Thoracic aorta (tissue), 2 donors: ENCODE measurements around the gene ELFN1. TPM values are rescaled to one million over a fixed set of nuclear protein-coding genes. Genes with fewer than 3 reads are reported as not detected.

Experiments used
- ATAC-seq: fragments of 150-250 bp; one replicate; pipeline ENCODE4 v1.8.0; 2017; ENCODE audit warnings: low read depth; ENCODE audit not compliant: insufficient number of reproducible peaks, low FRiP score
- DNase-seq: peaks from one replicate; pipeline ENCODE4 v3.0.0-alpha.2; 2020; ENCODE audit warnings: low spot score
- H3K27ac ChIP-seq, 2 donors: fragments of 200-600 bp; sonication (generic); 1 replicate in 1 of 2; 2 replicates in 1 of 2; pipeline ENCODE4 v1.5.1; 2016; ENCODE audit warnings: mild to moderate bottlenecking in 2 of 2, moderate library complexity in 2 of 2
- H3K27me3 ChIP-seq: fragments of 200-600 bp; sonication (generic); replicated peaks from 2 replicates; pipeline ENCODE4 v1.6.0; 2016; ENCODE audit warnings: mild to moderate bottlenecking; ENCODE audit not compliant: insufficient read depth
- H3K36me3 ChIP-seq: fragments of 200-600 bp; sonication (generic); one replicate; pipeline ENCODE4 v1.5.1; 2016
- H3K4me1 ChIP-seq, 2 donors: fragments of 200-600 bp; sonication (generic); 1 replicate in 1 of 2; 2 replicates in 1 of 2; pipeline versions ENCODE4 v1.5.1 to v1.6.0; 2016; ENCODE audit warnings: low read depth in 2 of 2, mild to moderate bottlenecking in 1 of 2; ENCODE audit not compliant: control insufficient read depth in 1 of 2
- H3K4me3 ChIP-seq: fragments of 200-600 bp; sonication (generic); 2 replicates; pipeline ENCODE4 v1.5.1; 2016; ENCODE audit warnings: mild to moderate bottlenecking
- H3K9me3 ChIP-seq: fragments of 200-600 bp; sonication (generic); 2 replicates; pipeline ENCODE4 v1.5.1; 2016
- CTCF ChIP-seq: fragments of 200-600 bp; sonication (generic); IDR thresholded peaks from one replicate; pipeline ENCODE4 v1.5.1; 2019; ENCODE audit warnings: antibody characterized with exemption
- total RNA-seq, 2 donors: library from RNA; depleted of rRNA; stranded (reverse); fragments of >200 nt; gene quantifications; one replicate each; pipeline versions ENCODE4 v1.1.0 to v1.2.3, GENCODE V29; 2016

The ELFN1 gene
- total RNA-seq, 2 donors from 2014 or later, result 0.81 to 0.85 TPM

- DNase-seq, result no peak
- Histone ChIP-seq H3K4me3 (no peak overlapping the region), H3K27ac (no peak overlapping the region), H3K9me3 (peaks cover 19% of the 10 kb centered on the region), H3K36me3 (no peaks in the 10 kb centered on the region), H3K4me1 (no peaks in the 10 kb centered on the region), H3K27me3 (no peaks in the 10 kb centered on the region)
- no peak for TF ChIP-seq CTCF
- ATAC-seq, result no peak
These were observed 30.4 kb upstream of the ELFN1 start for GRCh38 chr7:1639532-1640175.

GRCh38 chr7:1640376-1641172 is 29.5 kb upstream of the ELFN1 start:
- Histone ChIP-seq H3K27ac (no peak overlapping the region), H3K9me3 (peaks cover 12% of the 10 kb centered on the region), H3K4me3 (no peak overlapping the region), H3K27me3 (no peaks in the 10 kb centered on the region), H3K4me1 (no peaks in the 10 kb centered on the region), H3K36me3 (no peaks in the 10 kb centered on the region)
- no peak for TF ChIP-seq CTCF
- ATAC-seq, result no peak
- DNase-seq, result no peak

GRCh38 chr7:1641173-1641572 is 28.9 kb upstream of the ELFN1 start:
- Histone ChIP-seq H3K4me3 (no peak overlapping the region), H3K27ac (no peak overlapping the region), H3K36me3 (no peaks in the 10 kb centered on the region), H3K27me3 (no peaks in the 10 kb centered on the region), H3K9me3 (peaks cover 12% of the 10 kb centered on the region), H3K4me1 (no peaks in the 10 kb centered on the region)
- TF ChIP-seq CTCF, result no peak
- no peak for ATAC-seq
- DNase-seq, result no peak

- Histone ChIP-seq H3K27me3 (no peaks in the 10 kb centered on the region), H3K36me3 (no peaks in the 10 kb centered on the region), H3K27ac (no peak overlapping the region), H3K4me1 (peaks cover 1 to 2% of the 10 kb centered on the region in 2 donors), H3K4me3 (no peak overlapping the region), H3K9me3 (peaks cover 10% of the 10 kb centered on the region)
- ATAC-seq (no peak), DNase-seq (no peak)
- TF ChIP-seq CTCF, result no peak
These were observed 28.3 kb upstream of the ELFN1 start for GRCh38 chr7:1641661-1642260.

GRCh38 chr7:1642291-1642731 is 27.8 kb upstream of the ELFN1 start:
- H3K27me3 ChIP-seq, result no peaks in the 10 kb centered on the region
- ATAC-seq, result no peak

More at GRCh38 chr7:1642291-1642731, 27.8 kb upstream of the ELFN1 start:
- H3K9me3 ChIP-seq, result peaks cover 6% of the 10 kb centered on the region
- peaks cover 4 to 7% of the 10 kb centered on the region in 2 donors for H3K4me1 ChIP-seq
- H3K4me3 ChIP-seq, result no peak overlapping the region
- DNase-seq, result no peak
- H3K27ac ChIP-seq, result no peak overlapping the region
- no peak for TF ChIP-seq CTCF
- H3K36me3 ChIP-seq, result no peaks in the 10 kb centered on the region
